NCI-H69 (cell line): Measurements from ENCODE around the gene SLC44A5.
"Not testable (repeated sequence)": the region's sequence is repeated elsewhere in the genome, so short reads cannot be mapped to it uniquely, and the experiment has no call there.

Experiments used
- DNase-seq: peaks from one replicate; lab custom pipeline; 2025; lab: John Stamatoyannopoulos, UW

Gene SLC44A5

GRCh38 chr1:75611014-75611413 is at the start of gene SLC44A5:
Gene SLC44A5 (minus strand): TSS chr1:75611114. CDS start chr1:75541447, 69,667 bp downstream.
- no peak for DNase-seq

GRCh38 chr1:75655931-75656330 is 45.0 kb upstream of the SLC44A5 start:
- DNase-seq = no peak

- DNase-seq = not testable (repeated sequence)
Measured at GRCh38 chr1:75647183-75647582, 36.3 kb upstream of the SLC44A5 start.

GRCh38 chr1:75645153-75645552 is 34.2 kb upstream of the SLC44A5 start:
- not testable (repeated sequence) for DNase-seq

- peak; percentile 92 for DNase-seq
Measured at GRCh38 chr1:75643460-75643859, 32.5 kb upstream of the SLC44A5 start.

GRCh38 chr1:75641325-75641724 is 30.4 kb upstream of the SLC44A5 start:
- DNase-seq = no peak

- DNase-seq = no peak
Measured at GRCh38 chr1:75640137-75640536, 29.2 kb upstream of the SLC44A5 start.

- peak; percentile 46 for DNase-seq
Measured at GRCh38 chr1:75632350-75632949, 21.5 kb upstream of the SLC44A5 start.

GRCh38 chr1:75630998-75631397 is 20.1 kb upstream of the SLC44A5 start:
- no peak for DNase-seq

- DNase-seq = peak; percentile 79
Measured at GRCh38 chr1:75630004-75630594, 19.2 kb upstream of the SLC44A5 start.

- DNase-seq = no peak
Measured at GRCh38 chr1:75625795-75626194, 14.9 kb upstream of the SLC44A5 start.

- DNase-seq = peak; percentile 59
Measured at GRCh38 chr1:75618382-75618781, 7.5 kb upstream of the SLC44A5 start.

- no peak for DNase-seq
Measured at GRCh38 chr1:75616436-75617433, 5.8 kb upstream of the SLC44A5 start.

GRCh38 chr1:75615613-75616435 is 4.9 kb upstream of the SLC44A5 start:
- peak; percentile 58 for DNase-seq

GRCh38 chr1:75614399-75614756 is 3.5 kb upstream of the SLC44A5 start:
- peak; percentile 55 for DNase-seq

- peak; percentile 18 for DNase-seq
Measured at GRCh38 chr1:75613916-75614315, 3.0 kb upstream of the SLC44A5 start.

GRCh38 chr1:75612976-75613375 is 2.1 kb upstream of the SLC44A5 start:
- DNase-seq = no peak

- DNase-seq = no peak
Measured at GRCh38 chr1:75602486-75602885, 8.4 kb downstream of the SLC44A5 start.

- DNase-seq = no peak
Measured at GRCh38 chr1:75600781-75601180, 10.1 kb downstream of the SLC44A5 start.

- no peak for DNase-seq
Measured at GRCh38 chr1:75594327-75594726, 16.6 kb downstream of the SLC44A5 start.

GRCh38 chr1:75593457-75593856 is 17.5 kb downstream of the SLC44A5 start:
- not testable (repeated sequence) for DNase-seq

GRCh38 chr1:75589637-75590036 is 21.3 kb downstream of the SLC44A5 start:
- no peak for DNase-seq
